Measurements from ENCODE around the gene SERPINA9.

DNA sequence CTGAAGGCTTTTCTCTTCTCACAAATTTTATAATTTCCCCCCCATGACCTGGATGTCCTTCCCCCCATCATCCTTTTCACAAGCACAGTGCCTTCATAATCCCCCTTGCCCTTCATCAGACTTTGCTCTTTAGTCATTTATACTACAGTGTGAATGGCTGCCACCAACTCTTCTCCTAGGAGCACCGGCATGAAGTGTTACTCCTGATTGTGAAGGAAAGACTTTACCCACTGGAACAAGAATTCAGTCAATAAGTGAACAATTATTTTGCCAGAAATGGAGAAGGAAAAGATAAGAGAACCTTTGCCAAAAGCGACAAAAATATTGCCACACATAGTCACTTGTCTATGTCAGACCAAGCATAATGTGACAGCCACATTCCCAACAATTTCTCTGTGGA lies 5.0 kb downstream of the SERPINA9 start:
- TF ChIP-seq, protein P1, sequence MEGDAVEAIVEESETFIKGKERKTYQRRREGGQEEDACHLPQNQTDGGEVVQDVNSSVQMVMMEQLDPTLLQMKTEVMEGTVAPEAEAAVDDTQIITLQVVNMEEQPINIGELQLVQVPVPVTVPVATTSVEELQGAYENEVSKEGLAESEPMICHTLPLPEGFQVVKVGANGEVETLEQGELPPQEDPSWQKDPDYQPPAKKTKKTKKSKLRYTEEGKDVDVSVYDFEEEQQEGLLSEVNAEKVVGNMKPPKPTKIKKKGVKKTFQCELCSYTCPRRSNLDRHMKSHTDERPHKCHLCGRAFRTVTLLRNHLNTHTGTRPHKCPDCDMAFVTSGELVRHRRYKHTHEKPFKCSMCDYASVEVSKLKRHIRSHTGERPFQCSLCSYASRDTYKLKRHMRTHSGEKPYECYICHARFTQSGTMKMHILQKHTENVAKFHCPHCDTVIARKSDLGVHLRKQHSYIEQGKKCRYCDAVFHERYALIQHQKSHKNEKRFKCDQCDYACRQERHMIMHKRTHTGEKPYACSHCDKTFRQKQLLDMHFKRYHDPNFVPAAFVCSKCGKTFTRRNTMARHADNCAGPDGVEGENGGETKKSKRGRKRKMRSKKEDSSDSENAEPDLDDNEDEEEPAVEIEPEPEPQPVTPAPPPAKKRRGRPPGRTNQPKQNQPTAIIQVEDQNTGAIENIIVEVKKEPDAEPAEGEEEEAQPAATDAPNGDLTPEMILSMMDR (optimal IDR thresholded peaks at IDR 0.05 in 1 of 3, IDR thresholded peaks at IDR 0.05 in 1 of 3, conservative IDR thresholded peaks at IDR 0.05 in 1 of 3; ENCODE audit: extremely low read depth in 1 of 3, insufficient read depth in 2 of 3, low read length in 3 of 3), result no peak
- TF ChIP-seq EZH2 (IDR thresholded peaks at IDR 0.05; ENCODE audit: low read length), result no peak
